Neural crest cell (in vitro differentiated cells): ENCODE measurements around the gene SLC13A4. TPM values are rescaled to one million over a fixed set of nuclear protein-coding genes. Genes with fewer than 3 reads are reported as not detected.
"Not testable (repeated sequence)": the region's sequence is repeated elsewhere in the genome, so short reads cannot be mapped to it uniquely, and the experiment has no call there.

Experiments
- DNase-seq: peaks from one replicate; pipeline ENCODE4 v3.0.0; 2021; ENCODE audit warnings: low read depth, mixed read lengths, low spot score
- H3K27ac Mint-ChIP-seq: one replicate; pipeline ENCODE4 v1.8.0; 2021; ENCODE audit warnings: mild to moderate bottlenecking, mixed read lengths; ENCODE audit not compliant: unreplicated experiment
- H3K27me3 Mint-ChIP-seq: 2 replicates; pipeline ENCODE4 v1.8.0; 2021; ENCODE audit warnings: low read depth, mild to moderate bottlenecking, mixed read lengths
- H3K36me3 Mint-ChIP-seq: 2 replicates; pipeline ENCODE4 v1.8.0; 2021; ENCODE audit warnings: low read depth, mild to moderate bottlenecking, mixed read lengths
- H3K4me1 Mint-ChIP-seq: 2 replicates; pipeline ENCODE4 v1.8.0; 2021; ENCODE audit warnings: mixed read lengths
- H3K4me3 Mint-ChIP-seq: one replicate; pipeline ENCODE4 v1.8.0; 2021; ENCODE audit warnings: mild to moderate bottlenecking, mixed read lengths
- H3K9me3 Mint-ChIP-seq: 2 replicates; pipeline ENCODE4 v1.8.0; 2021; ENCODE audit warnings: mixed read lengths
- CTCF ChIP-seq: fragments of 200-600 bp; sonication (generic); conservative IDR thresholded peaks from 2 replicates; pipeline ENCODE4 v1.5.0; 2021; ENCODE audit warnings: antibody characterized with exemption, mild to moderate bottlenecking
- total RNA-seq: library from RNA; stranded (reverse); gene quantifications from 2 replicates; pipeline ENCODE4 v1.2.1, GENCODE V29; 2021

Gene SLC13A4
- total RNA-seq, 1 donor from 2014 or later, result 0.68 TPM

GRCh38 chr7:135672560-135673359 is 55.2 kb downstream of the SLC13A4 start:
- H3K4me3 Mint-ChIP-seq, result no peak overlapping the region
- H3K4me1 Mint-ChIP-seq, result peaks cover 6% of the 10 kb centered on the region
- no peaks in the 10 kb centered on the region for H3K27me3 Mint-ChIP-seq
- TF ChIP-seq CTCF, result peak; percentile 90
- peaks cover 3% of the 10 kb centered on the region for H3K9me3 Mint-ChIP-seq
- DNase-seq, result peak; percentile 14
- no peak overlapping the region for H3K27ac Mint-ChIP-seq
- H3K36me3 Mint-ChIP-seq, result peaks cover 9% of the 10 kb centered on the region

GRCh38 chr7:135670179-135670578 is 57.8 kb downstream of the SLC13A4 start:
- Mint-ChIP-seq H3K9me3 (peaks cover 3% of the 10 kb centered on the region), H3K27ac (no peak overlapping the region), H3K4me1 (peaks cover 18% of the 10 kb centered on the region), H3K36me3 (peaks cover 9% of the 10 kb centered on the region), H3K4me3 (no peak overlapping the region), H3K27me3 (no peaks in the 10 kb centered on the region)
- no peak for DNase-seq
- TF ChIP-seq CTCF, result no peak

GRCh38 chr7:135669774-135670173 is 58.2 kb downstream of the SLC13A4 start:
- H3K4me3 Mint-ChIP-seq, result no peak overlapping the region
- H3K27ac Mint-ChIP-seq, result no peak overlapping the region
- H3K9me3 Mint-ChIP-seq, result peaks cover 3% of the 10 kb centered on the region
- peaks cover 9% of the 10 kb centered on the region for H3K36me3 Mint-ChIP-seq
- no peak for DNase-seq
- H3K27me3 Mint-ChIP-seq, result no peaks in the 10 kb centered on the region
- TF ChIP-seq CTCF, result no peak
- peaks cover 22% of the 10 kb centered on the region for H3K4me1 Mint-ChIP-seq

- DNase-seq, H3K9me3 Mint-ChIP-seq, H3K4me3 Mint-ChIP-seq, H3K27ac Mint-ChIP-seq, H3K27me3 Mint-ChIP-seq, H3K36me3 Mint-ChIP-seq: not testable (repeated sequence)
- H3K4me1 Mint-ChIP-seq, result peaks cover 29% of the 10 kb centered on the region
Measured at GRCh38 chr7:135668852-135669395, 59.1 kb downstream of the SLC13A4 start.

GRCh38 chr7:135667626-135668025 is 60.4 kb downstream of the SLC13A4 start:
- peaks cover 29% of the 10 kb centered on the region for H3K4me1 Mint-ChIP-seq
- not testable (repeated sequence) for H3K36me3 Mint-ChIP-seq, H3K9me3 Mint-ChIP-seq, DNase-seq, H3K27me3 Mint-ChIP-seq, H3K27ac Mint-ChIP-seq
- peak overlapping the region; percentile 68 for H3K4me3 Mint-ChIP-seq

- H3K4me1 Mint-ChIP-seq, result peaks cover 32% of the 10 kb centered on the region
- no peaks in the 10 kb centered on the region for H3K27me3 Mint-ChIP-seq
- H3K9me3 Mint-ChIP-seq, result peaks cover 3% of the 10 kb centered on the region
- TF ChIP-seq CTCF, result no peak
- H3K4me3 Mint-ChIP-seq, result peak overlapping the region; percentile 75
- DNase-seq, result no peak
- peaks cover 9% of the 10 kb centered on the region for H3K36me3 Mint-ChIP-seq
- H3K27ac Mint-ChIP-seq, result no peak overlapping the region
Measured at GRCh38 chr7:135666846-135667245, 61.1 kb downstream of the SLC13A4 start.
